ENCODE results near the gene TLCD3A.
"Not testable (repeated sequence)": the region's sequence is repeated elsewhere in the genome, so short reads cannot be mapped to it uniquely, and the experiment has no call there.

TLCD3A gene

DNA sequence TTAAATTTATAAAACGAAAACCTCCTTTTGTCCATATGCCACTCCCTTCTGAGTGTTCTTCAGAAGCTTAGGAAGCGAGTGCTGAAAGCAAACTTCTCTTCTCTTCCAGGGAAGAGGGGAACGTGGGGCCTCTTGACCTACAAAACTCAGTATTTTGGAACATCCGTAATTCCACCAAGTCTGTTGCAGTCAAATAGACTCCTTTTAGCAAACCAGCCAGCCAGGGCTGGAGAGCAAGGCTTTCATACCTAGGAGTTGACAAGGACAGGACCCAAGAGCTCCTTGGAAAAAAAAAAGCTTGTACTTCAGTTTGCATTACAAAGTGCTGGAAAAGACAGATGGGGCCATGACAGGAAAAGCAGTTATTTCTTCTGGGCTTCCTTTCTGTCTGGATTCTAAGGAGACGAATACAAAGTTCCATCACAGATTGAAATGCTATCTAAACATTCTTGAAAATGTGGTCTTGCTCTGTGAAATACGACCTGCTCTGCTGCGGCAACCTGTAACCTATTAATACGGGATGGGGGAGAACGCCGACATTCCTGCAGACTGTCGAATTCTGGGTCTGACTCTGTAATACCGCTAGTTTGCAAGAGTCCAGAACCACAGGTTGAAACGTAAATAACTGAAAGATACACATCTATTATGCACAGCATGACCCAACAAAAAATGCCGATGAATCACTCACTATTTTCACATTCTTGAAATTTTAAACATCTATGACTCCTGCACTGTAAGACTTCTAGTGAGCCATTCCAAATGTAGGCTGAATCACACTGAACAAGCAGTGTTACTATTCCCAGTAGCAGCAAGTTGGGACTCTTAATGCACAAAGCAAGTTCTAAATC, 38.4 kb upstream of the TLCD3A start:
- H3K36me3 ChIP-seq (ENCODE audit: control insufficient read depth in 2 of 2, insufficient read depth in 2 of 2, low read length in 2 of 2): peaks cover 24 to 31% of the 10 kb centered on the region in 2 donors
- H3K4me3 ChIP-seq (ENCODE audit: low read length in 2 of 2): no peak overlapping the region
- H3K9me3 ChIP-seq (ENCODE audit: control insufficient read depth in 2 of 2, low read length in 2 of 2): no peaks in the 10 kb centered on the region
- H3K27me3 ChIP-seq (ENCODE audit: control insufficient read depth in 1 of 2, insufficient read depth in 2 of 2, low read length in 2 of 2): no peaks in the 10 kb centered on the region
- no peaks in the 10 kb centered on the region for H3K4me1 ChIP-seq (ENCODE audit: control insufficient read depth, insufficient read depth, low read length)
- H3K9ac ChIP-seq (ENCODE audit: low read length in 2 of 2): no peak overlapping the region
- H3K27ac ChIP-seq (ENCODE audit: low read length): no peak overlapping the region

DNA sequence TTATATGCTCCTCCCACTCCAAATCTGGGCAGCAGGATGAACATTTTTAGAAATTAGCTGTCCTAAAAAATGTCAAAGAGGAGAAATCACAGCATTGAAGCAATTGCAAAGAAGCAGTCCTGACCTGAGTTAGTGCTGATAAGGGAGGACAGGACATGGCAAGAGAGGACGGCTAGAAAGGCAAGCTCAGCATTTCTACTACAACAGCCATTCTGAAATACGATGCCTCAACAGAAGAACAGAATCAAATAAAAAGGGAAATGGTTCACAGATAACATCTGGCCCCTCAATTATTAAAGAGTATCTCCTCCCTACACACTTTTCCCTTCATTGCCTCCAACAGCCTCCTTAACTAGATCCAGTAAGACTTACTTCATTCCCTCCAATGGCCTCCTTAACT, 36.0 kb upstream of the TLCD3A start:
- Histone ChIP-seq H3K4me1 (ENCODE audit: control insufficient read depth, insufficient read depth, low read length) (peaks cover 5% of the 10 kb centered on the region), H3K9me3 (ENCODE audit: control insufficient read depth in 2 of 2, low read length in 2 of 2) (no peaks in the 10 kb centered on the region), H3K27ac (ENCODE audit: low read length) (no peak overlapping the region), H3K36me3 (ENCODE audit: control insufficient read depth in 2 of 2, insufficient read depth in 2 of 2, low read length in 2 of 2) (peaks cover 18 to 20% of the 10 kb centered on the region in 2 donors), H3K27me3 (ENCODE audit: control insufficient read depth in 1 of 2, insufficient read depth in 2 of 2, low read length in 2 of 2) (no peaks in the 10 kb centered on the region), H3K4me3 (ENCODE audit: low read length in 2 of 2) (no peak overlapping the region), H3K9ac (ENCODE audit: low read length in 2 of 2) (no peak overlapping the region)

DNA sequence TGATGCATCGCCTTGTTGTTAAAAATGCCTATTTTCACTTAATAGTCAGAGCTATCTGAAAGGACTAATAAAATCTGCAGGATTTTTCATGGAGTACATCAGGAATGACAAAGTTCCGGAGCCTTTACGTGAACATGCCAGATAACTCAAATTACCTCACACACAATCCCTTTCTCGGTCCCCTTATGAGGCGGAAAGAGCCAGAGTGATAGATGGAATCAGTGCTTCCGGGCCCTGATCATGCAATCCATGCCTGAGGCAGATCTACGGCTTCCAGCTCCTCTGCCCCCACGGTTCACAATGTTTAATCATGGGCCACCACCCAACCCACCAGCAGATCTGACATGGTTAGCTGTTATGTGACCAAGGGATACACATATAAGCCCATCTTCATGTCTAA, 34.7 kb upstream of the TLCD3A start:
- Histone ChIP-seq H3K9me3 (ENCODE audit: control insufficient read depth in 2 of 2, low read length in 2 of 2) (no peaks in the 10 kb centered on the region), H3K4me3 (ENCODE audit: low read length in 2 of 2) (no peak overlapping the region), H3K4me1 (ENCODE audit: control insufficient read depth, insufficient read depth, low read length) (peaks cover 5% of the 10 kb centered on the region), H3K27me3 (ENCODE audit: control insufficient read depth in 1 of 2, insufficient read depth in 2 of 2, low read length in 2 of 2) (no peaks in the 10 kb centered on the region), H3K9ac (ENCODE audit: low read length in 2 of 2) (no peak overlapping the region), H3K27ac (ENCODE audit: low read length) (no peak overlapping the region), H3K36me3 (ENCODE audit: control insufficient read depth in 2 of 2, insufficient read depth in 2 of 2, low read length in 2 of 2) (peaks cover 18% of the 10 kb centered on the region in 2 donors)

DNA sequence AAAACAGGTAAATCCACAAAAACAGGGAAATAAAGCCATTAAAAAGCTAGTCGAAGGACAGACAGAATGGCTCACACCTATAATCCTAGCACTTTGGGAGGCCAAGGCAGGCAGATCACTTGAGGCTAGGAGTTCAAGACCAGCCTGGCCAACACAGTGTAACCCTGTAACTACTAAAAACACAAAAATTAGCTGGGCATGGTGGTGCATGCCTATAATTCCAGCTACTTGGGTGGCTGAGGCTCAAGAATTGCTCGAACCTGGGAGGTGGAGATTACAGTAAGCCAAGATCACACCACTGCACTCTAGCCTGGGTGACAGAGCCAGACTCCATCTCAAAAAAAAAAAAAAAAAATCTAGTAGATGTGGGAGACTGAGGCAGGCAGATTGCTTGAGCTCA, 34.3 kb upstream of the TLCD3A start:
- H3K4me3 ChIP-seq (ENCODE audit: low read length in 2 of 2); H3K9me3 ChIP-seq (ENCODE audit: control insufficient read depth in 2 of 2, low read length in 2 of 2); H3K27me3 ChIP-seq (ENCODE audit: control insufficient read depth in 1 of 2, insufficient read depth in 2 of 2, low read length in 2 of 2); H3K4me1 ChIP-seq (ENCODE audit: control insufficient read depth, insufficient read depth, low read length); H3K27ac ChIP-seq (ENCODE audit: low read length); H3K9ac ChIP-seq (ENCODE audit: low read length in 2 of 2): not testable (repeated sequence)
- peaks cover 18% of the 10 kb centered on the region in 2 donors for H3K36me3 ChIP-seq (ENCODE audit: control insufficient read depth in 2 of 2, insufficient read depth in 2 of 2, low read length in 2 of 2)

DNA sequence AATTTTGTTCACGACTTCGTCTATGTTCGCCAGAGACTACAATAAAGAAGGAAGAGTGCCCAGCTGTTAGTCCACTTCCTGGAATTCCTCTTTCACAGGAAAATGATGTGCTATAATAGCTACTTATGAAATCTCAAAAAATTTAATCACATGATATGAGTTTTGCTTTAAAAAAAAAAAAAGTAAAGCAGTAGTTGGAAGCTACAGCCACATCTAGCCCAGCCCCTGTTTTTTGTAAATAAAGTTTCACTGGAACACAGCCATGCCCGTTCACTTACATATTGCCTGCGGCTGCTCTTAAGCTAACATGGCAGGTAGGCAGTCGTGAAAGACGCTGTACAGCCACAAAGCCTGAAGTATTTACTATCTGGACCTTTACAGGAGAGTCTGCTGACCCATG, 33.1 kb upstream of the TLCD3A start:
- no peak overlapping the region for H3K9ac ChIP-seq (ENCODE audit: low read length in 2 of 2)
- H3K27me3 ChIP-seq (ENCODE audit: control insufficient read depth in 1 of 2, insufficient read depth in 2 of 2, low read length in 2 of 2): no peaks in the 10 kb centered on the region
- H3K4me3 ChIP-seq (ENCODE audit: low read length in 2 of 2): no peak overlapping the region
- H3K4me1 ChIP-seq (ENCODE audit: control insufficient read depth, insufficient read depth, low read length): peaks cover 5% of the 10 kb centered on the region
- no peaks in the 10 kb centered on the region for H3K9me3 ChIP-seq (ENCODE audit: control insufficient read depth in 2 of 2, low read length in 2 of 2)
- H3K27ac ChIP-seq (ENCODE audit: low read length): no peak overlapping the region
- peaks cover 18% of the 10 kb centered on the region in 2 donors for H3K36me3 ChIP-seq (ENCODE audit: control insufficient read depth in 2 of 2, insufficient read depth in 2 of 2, low read length in 2 of 2)

DNA sequence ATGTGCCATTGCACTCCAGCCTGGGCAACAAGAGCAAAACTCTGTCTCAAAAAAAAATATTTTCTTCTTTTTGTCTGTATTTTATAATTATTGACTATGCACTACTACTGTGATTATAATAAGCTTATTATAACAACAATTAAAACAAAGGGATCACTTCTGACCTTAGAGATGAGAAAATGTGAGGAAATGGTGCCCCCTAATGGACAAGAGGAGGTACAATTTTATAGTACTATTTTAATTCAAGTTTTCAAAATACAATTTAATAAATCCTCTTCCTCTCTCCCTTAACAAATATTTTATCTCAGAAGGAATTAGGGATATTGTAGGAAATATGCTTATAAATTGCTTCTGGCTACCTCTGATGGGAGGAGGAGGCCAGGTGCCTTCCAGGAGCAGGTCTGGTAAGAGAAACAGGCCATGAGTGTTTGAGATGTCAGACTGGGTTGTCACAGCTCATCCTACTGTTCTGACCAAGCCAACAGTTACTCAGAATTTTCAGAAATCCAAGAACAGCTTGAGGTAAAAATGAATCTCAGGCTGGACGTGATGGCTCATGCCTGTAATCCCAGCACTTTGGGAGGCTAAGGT, 31.8 kb upstream of the TLCD3A start:
- Histone ChIP-seq H3K27ac (ENCODE audit: low read length) (no peak overlapping the region), H3K4me3 (ENCODE audit: low read length in 2 of 2) (no peak overlapping the region), H3K9me3 (ENCODE audit: control insufficient read depth in 2 of 2, low read length in 2 of 2) (no peaks in the 10 kb centered on the region), H3K4me1 (ENCODE audit: control insufficient read depth, insufficient read depth, low read length) (peaks cover 5% of the 10 kb centered on the region), H3K36me3 (ENCODE audit: control insufficient read depth in 2 of 2, insufficient read depth in 2 of 2, low read length in 2 of 2) (peaks cover 8 to 9% of the 10 kb centered on the region in 2 donors), H3K27me3 (ENCODE audit: control insufficient read depth in 1 of 2, insufficient read depth in 2 of 2, low read length in 2 of 2) (no peaks in the 10 kb centered on the region), H3K9ac (ENCODE audit: low read length in 2 of 2) (no peak overlapping the region)

DNA sequence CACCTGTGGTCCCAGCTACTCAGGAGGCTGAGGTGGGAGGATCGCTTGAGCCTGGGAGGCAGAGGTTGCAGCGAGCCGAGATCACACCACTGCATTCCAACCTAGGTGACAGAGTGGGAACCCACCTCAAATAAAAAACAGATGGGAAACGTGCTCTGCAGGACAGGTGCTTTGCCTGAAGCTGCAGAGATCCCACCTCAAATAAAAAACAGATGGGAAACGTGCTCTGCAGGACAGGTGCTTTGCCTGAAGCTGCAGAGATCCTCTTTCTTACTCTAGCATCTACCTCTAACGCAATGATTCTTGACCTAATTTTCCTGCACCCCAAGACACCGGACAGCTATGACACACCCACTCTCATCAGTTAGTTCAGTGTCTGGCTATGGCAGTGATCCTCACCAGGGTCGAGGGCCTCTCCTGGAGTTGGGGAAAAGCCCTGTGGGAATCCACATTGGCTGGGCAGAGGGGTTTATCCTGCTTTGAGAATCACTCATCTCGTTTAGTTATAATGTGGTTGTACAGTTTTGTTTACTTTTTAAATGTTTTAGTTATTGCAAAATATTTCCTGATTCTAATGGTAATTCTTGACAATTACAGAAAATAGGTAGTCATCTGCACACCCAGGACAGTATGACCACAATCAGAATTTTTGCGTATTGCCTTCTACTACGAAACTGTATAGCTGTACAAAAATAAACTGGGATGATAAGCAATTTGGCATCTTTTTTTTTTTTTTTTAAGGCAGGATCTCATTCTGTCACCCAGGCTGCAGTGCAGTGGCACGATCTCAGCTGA, 29.1 kb upstream of the TLCD3A start:
- no peak overlapping the region for H3K27ac ChIP-seq (ENCODE audit: low read length)
- H3K4me3 ChIP-seq (ENCODE audit: low read length in 2 of 2): no peak overlapping the region
- no peaks in the 10 kb centered on the region for H3K27me3 ChIP-seq (ENCODE audit: control insufficient read depth in 1 of 2, insufficient read depth in 2 of 2, low read length in 2 of 2)
- no peaks in the 10 kb centered on the region for H3K9me3 ChIP-seq (ENCODE audit: control insufficient read depth in 2 of 2, low read length in 2 of 2)
- H3K9ac ChIP-seq (ENCODE audit: low read length in 2 of 2): no peak overlapping the region
- H3K36me3 ChIP-seq (ENCODE audit: control insufficient read depth in 2 of 2, insufficient read depth in 2 of 2, low read length in 2 of 2): peaks cover 0 to 7% of the 10 kb centered on the region in 2 donors
- H3K4me1 ChIP-seq (ENCODE audit: control insufficient read depth, insufficient read depth, low read length): peaks cover 5% of the 10 kb centered on the region

DNA sequence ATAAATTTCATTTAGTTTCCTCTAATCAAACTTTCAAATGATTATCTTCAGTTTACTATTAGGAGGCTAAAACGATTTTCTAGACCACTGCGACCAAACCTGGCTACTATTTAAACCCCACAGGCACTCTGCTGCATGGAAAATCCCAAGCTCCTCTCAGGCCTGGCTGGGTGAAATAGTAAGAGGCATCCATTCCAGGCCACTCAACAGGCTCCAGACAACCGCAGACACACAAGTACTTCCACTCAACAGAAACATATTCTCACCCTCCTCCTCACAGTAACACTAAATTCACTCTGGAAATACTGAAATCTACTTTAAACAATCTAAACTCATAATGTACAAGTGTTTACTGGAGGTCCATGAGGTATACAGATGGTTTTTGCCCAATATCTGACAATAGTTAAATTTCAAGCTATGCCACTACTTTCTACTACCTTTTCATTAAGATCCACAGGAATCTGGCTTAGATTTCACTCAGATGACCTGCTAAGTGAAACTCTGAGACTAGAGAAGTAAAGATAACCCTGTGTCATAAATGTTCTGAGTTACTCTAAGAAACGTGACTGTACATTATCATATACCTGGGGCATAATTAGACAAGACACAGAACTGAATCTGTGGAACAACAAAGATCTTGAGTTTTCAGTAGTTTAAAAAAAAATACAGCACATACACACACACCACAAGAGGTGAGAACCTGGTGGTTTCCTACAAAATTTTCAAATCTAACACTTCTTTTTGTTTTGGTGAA, 28.1 kb upstream of the TLCD3A start:
- Histone ChIP-seq H3K36me3 (ENCODE audit: control insufficient read depth in 2 of 2, insufficient read depth in 2 of 2, low read length in 2 of 2) (peaks cover 3 to 14% of the 10 kb centered on the region in 2 donors), H3K27me3 (ENCODE audit: control insufficient read depth in 1 of 2, insufficient read depth in 2 of 2, low read length in 2 of 2) (no peaks in the 10 kb centered on the region), H3K27ac (ENCODE audit: low read length) (no peak overlapping the region), H3K9ac (ENCODE audit: low read length in 2 of 2) (peak overlapping the region in 1 of 2 donors; percentile 29), H3K4me3 (ENCODE audit: low read length in 2 of 2) (no peak overlapping the region), H3K9me3 (ENCODE audit: control insufficient read depth in 2 of 2, low read length in 2 of 2) (no peaks in the 10 kb centered on the region), H3K4me1 (ENCODE audit: control insufficient read depth, insufficient read depth, low read length) (peaks cover 5% of the 10 kb centered on the region)

DNA sequence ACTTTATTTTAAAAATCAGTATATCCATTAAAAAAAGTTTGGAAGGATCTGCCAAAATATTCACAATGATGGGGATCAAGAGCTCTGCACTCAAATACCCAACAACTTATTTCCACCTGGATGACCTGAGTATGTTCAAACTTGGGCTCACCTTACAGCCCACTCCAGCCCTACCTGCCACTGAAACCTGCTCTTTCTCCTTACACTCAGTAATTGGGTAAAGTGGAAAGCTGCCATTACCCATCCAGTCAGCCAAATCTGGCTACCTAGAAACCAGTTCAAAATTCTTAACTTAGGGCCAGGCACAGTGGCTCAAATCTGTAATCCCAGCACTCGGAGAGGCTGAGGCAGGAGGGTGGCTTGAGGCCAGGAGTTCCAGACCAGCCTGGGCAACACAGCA, 27.4 kb upstream of the TLCD3A start:
- no peak overlapping the region for H3K9ac ChIP-seq (ENCODE audit: low read length in 2 of 2)
- no peaks in the 10 kb centered on the region for H3K4me1 ChIP-seq (ENCODE audit: control insufficient read depth, insufficient read depth, low read length)
- no peaks in the 10 kb centered on the region for H3K9me3 ChIP-seq (ENCODE audit: control insufficient read depth in 2 of 2, low read length in 2 of 2)

DNA sequence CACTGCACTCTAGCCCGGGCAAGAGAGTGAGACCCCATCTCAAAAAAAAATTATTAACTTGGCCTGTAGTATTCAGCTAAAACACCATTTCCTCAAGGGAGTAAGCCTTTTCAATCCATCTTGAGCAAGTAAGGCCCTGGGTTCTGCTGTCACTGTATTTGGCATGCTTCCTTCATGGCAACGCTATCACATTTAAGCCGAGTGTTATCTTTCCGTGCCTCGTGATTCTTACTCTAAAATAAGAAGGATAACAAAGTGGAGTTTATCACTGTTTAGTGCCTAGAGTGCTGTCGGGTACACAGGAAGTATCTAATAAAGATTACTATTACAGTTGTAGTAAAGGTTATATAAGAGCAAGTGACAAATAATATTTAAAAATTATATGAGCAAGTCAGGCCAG, 26.5 kb upstream of the TLCD3A start:
- Histone ChIP-seq H3K27ac (ENCODE audit: low read length) (no peak overlapping the region), H3K9me3 (ENCODE audit: control insufficient read depth in 2 of 2, low read length in 2 of 2) (no peaks in the 10 kb centered on the region), H3K4me1 (ENCODE audit: control insufficient read depth, insufficient read depth, low read length) (no peaks in the 10 kb centered on the region), H3K36me3 (ENCODE audit: control insufficient read depth in 2 of 2, insufficient read depth in 2 of 2, low read length in 2 of 2) (peaks cover 11 to 16% of the 10 kb centered on the region in 2 donors), H3K9ac (ENCODE audit: low read length in 2 of 2) (no peak overlapping the region), H3K27me3 (ENCODE audit: control insufficient read depth in 1 of 2, insufficient read depth in 2 of 2, low read length in 2 of 2) (no peaks in the 10 kb centered on the region), H3K4me3 (ENCODE audit: low read length in 2 of 2) (no peak overlapping the region)

More for the DNA sequence above, 27.4 kb upstream of the TLCD3A start:
- Histone ChIP-seq H3K36me3 (ENCODE audit: control insufficient read depth in 2 of 2, insufficient read depth in 2 of 2, low read length in 2 of 2) (peaks cover 7 to 16% of the 10 kb centered on the region in 2 donors), H3K27me3 (ENCODE audit: control insufficient read depth in 1 of 2, insufficient read depth in 2 of 2, low read length in 2 of 2) (no peaks in the 10 kb centered on the region), H3K4me3 (ENCODE audit: low read length in 2 of 2) (no peak overlapping the region), H3K27ac (ENCODE audit: low read length) (no peak overlapping the region)

Measured in stomach smooth muscle (tissue), 2 donors.